Psoas muscle (tissue), 8 donors: Measurements from ENCODE around the gene PCCA. TPM values are rescaled to one million over a fixed set of nuclear protein-coding genes. Genes with fewer than 3 reads are reported as not detected.
A peak's percentile ranks its signal among the peaks of the same experiment; 100 is the strongest.
"Not testable (repeated sequence)": the region's sequence is repeated elsewhere in the genome, so short reads cannot be mapped to it uniquely, and the experiment has no call there.

Experiments used
- ATAC-seq, 4 donors: fragments of 200-7000 bp; cut with Tn5 transposase; one replicate each; pipeline ENCODE4 v1.9.1; 2020; ENCODE audit warnings: moderate library complexity in 3 of 4, mild to moderate bottlenecking in 2 of 4
- DNase-seq, 2 donors: peaks; one replicate each; pipeline ENCODE4 v3.0.0-alpha.2; 2020
- H3K27ac ChIP-seq: fragments of 200-600 bp; one replicate; pipeline ENCODE4 v1.8.0; 2022
- H3K27me3 ChIP-seq, 3 donors: fragments of 200-600 bp in 1 of 3; one replicate each; pipeline versions ENCODE4 v1.6.1 to v1.8.0; 2013 to 2022; ENCODE audit warnings: low read length in 2 of 3, mild to moderate bottlenecking in 2 of 3, moderate library complexity in 1 of 3; ENCODE audit not compliant: insufficient read depth in 3 of 3
- H3K36me3 ChIP-seq, 2 donors: fragments of 200-600 bp in 1 of 2; one replicate each; pipeline versions ENCODE4 v1.6.1 to v1.8.0; 2013 to 2022; ENCODE audit warnings: low read depth in 1 of 2, mild to moderate bottlenecking in 1 of 2, moderate library complexity in 1 of 2; ENCODE audit not compliant: insufficient read depth in 1 of 2
- H3K4me1 ChIP-seq: fragments of 200-600 bp; one replicate; pipeline ENCODE4 v1.8.0; 2022
- H3K4me3 ChIP-seq: fragments of 200-600 bp; one replicate; pipeline ENCODE4 v1.8.0; 2022; ENCODE audit warnings: mild to moderate bottlenecking
- H3K9me3 ChIP-seq: fragments of 200-600 bp; one replicate; pipeline ENCODE4 v1.8.0; 2022
- WGBS, 3 donors: extraction: QIAGEN DNeasy Blood & Tissue Kit; methylation state at CpG; one replicate each; pipeline versions ENCODE4 v1.1.6 to v1.1.7; 2013; 5-methylcytosine and 5-hydroxymethylcytosine counted together
- intact Hi-C, 2 donors: fragments of 100-400 bp; cut with DNase I; formaldehyde crosslinking; loops; one replicate each; pipeline versions ENCODE4 v1.11.0 to v1.14.2; 2022
- polyA plus RNA-seq, 3 donors: library from polyadenylated mRNA; stranded (reverse); fragments of 200-250 nt; gene quantifications; one replicate each; pipeline ENCODE4 v1.2.3, GENCODE V29; 2013
- total RNA-seq, 4 donors: library from RNA; stranded (reverse); fragmentation: NEBNext Ultra II Directional in 2 of 4; extraction: Animal tissue kit (Norgen Biotek cat#: 25700) in 2 of 4; gene quantifications; one replicate each; pipeline versions ENCODE4 v1.2.1 to v1.2.4, GENCODE V29; 2021 to 2023
- TF ChIP-seq, protein P1 (sequence below): fragments of 200-600 bp; IDR thresholded peaks from one replicate; pipeline ENCODE4 v1.8.0; 2022; ENCODE audit warnings: antibody characterized with exemption
- donor health status: healthy with polysubstance abuse.
- donor health status: DM: no; HTN: no; CAD: no; lungs with moderate emphysema.
- donor health status: Bipolar disorder and iron deficiency.
- donor health status: healthy.
- donor health status: DM: yes; HTN: yes; CAD: no.
- donor health status: DM: no; HTN: no; CAD: no.
- donor health status: DM: no; HTN: no; CAD: no.
- donor health status: DM: yes; HTN: yes; CAD: no.

PCCA gene
- total and polyA plus RNA-seq, 7 donors = 6.2 to 23.9 (median 13.3) TPM

DNA sequence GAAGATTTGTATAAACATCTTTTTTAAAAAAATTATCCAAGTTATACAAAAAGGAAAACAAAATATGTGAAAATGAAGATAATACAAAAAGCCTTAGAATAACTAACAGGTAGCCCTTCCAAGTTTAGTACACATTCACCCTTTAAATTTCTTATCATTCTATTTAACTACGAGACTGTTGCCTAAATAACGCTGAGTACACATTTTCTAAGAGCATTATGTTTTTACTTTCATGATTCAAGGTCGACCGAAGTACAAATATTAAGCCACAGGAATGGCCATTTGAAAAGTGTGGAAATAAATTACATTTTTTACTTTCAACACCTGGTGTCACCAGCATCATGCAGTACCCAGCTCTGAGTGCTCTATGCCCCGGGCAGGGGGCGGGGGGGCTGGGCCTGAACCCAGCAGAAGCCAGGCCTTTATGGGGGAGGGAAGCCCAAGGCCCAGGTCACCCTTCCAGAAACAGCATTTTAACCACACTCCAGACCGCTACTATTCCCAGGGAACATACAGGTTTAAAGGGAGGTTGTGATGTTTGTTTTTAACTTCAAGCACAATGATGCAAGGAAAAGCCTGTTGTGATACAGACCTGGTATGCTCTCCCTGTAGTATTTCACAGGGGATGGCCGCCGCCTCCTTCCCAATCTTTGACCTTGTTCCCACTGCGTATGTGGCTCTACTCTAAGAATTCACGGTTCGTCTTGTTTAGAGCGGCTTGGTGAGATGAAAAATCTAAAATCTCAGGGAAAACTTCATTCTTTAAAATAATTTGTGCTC lies 475.7 kb downstream of the PCCA start:
- intact Hi-C loops = no loop called here
- TF ChIP-seq, protein P1, sequence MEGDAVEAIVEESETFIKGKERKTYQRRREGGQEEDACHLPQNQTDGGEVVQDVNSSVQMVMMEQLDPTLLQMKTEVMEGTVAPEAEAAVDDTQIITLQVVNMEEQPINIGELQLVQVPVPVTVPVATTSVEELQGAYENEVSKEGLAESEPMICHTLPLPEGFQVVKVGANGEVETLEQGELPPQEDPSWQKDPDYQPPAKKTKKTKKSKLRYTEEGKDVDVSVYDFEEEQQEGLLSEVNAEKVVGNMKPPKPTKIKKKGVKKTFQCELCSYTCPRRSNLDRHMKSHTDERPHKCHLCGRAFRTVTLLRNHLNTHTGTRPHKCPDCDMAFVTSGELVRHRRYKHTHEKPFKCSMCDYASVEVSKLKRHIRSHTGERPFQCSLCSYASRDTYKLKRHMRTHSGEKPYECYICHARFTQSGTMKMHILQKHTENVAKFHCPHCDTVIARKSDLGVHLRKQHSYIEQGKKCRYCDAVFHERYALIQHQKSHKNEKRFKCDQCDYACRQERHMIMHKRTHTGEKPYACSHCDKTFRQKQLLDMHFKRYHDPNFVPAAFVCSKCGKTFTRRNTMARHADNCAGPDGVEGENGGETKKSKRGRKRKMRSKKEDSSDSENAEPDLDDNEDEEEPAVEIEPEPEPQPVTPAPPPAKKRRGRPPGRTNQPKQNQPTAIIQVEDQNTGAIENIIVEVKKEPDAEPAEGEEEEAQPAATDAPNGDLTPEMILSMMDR = no peak
- no peaks in the 10 kb centered on the region for H3K27me3 ChIP-seq
- H3K4me1 ChIP-seq = no peaks in the 10 kb centered on the region
- 83 to 86% (median 84%) methylated on average over 13 of the region's 13 CpGs for WGBS, 3 donors
- ATAC-seq (no peak), DNase-seq (no peak)
- H3K36me3 ChIP-seq = no peaks in the 10 kb centered on the region
- no peak overlapping the region for H3K27ac ChIP-seq
- H3K4me3 ChIP-seq = no peak overlapping the region
- no peaks in the 10 kb centered on the region for H3K9me3 ChIP-seq

DNA sequence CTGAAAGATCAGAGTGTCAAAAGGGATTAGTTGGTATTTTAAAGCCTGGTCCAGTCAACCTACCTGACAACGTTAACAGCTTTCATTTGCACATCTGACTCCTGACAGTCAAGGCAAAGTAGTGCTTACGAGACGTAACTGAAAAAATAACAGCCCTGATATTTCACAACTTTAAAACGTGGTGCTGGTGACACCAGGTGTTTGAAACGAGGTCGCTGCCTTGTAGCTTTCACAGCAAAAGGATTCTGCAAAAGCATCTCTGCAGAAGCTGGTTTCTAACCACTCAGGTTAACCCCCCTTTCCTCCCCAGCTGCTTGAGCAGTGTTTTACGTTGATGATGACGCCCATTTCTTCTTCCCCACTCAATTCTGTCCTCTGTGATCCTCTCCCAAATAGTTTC lies 476.4 kb downstream of the PCCA start:
- no peaks in the 10 kb centered on the region for H3K9me3 ChIP-seq

DNA sequence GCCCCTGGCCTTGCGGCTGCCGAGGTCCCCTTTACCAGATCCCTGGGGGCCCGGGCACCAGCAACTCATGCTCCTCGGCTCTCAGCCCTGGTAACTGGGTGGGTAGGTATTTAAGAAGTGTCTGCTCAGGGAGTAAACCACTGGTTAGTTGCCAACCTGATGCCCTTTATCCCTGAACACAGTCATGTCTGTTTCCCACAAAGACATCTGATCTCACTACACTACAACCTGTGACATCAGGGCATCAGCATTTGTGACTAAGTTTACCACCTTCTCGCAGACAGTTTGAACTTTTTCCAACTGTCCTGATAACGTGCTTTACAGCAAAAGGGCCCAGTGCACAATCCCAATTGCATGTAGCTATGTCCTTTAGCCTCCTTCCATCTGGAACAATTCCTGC lies 477.6 kb downstream of the PCCA start:
- ATAC-seq = peak; percentile 27 to 68 (median 42)
- Histone ChIP-seq H3K36me3 (no peaks in the 10 kb centered on the region), H3K4me1 (no peaks in the 10 kb centered on the region), H3K9me3 (no peaks in the 10 kb centered on the region), H3K27me3 (no peaks in the 10 kb centered on the region), H3K27ac (no peak overlapping the region), H3K4me3 (no peak overlapping the region)
- TF ChIP-seq, protein P1 = no peak
- 68 to 87% (median 77%) methylated on average over 6 of the region's 6 CpGs for WGBS, 3 donors
- no peak for DNase-seq
- intact Hi-C loops = no loop called here

More for the DNA sequence above, 476.4 kb downstream of the PCCA start:
- no peaks in the 10 kb centered on the region for H3K27me3 ChIP-seq
- H3K4me1 ChIP-seq = no peaks in the 10 kb centered on the region
- DNase-seq (no peak), ATAC-seq (no peak)
- TF ChIP-seq, protein P1 = no peak
- H3K4me3 ChIP-seq = no peak overlapping the region
- intact Hi-C loops = no loop called here
- 65 to 73% (median 69%) methylated on average over 8 of the region's 8 CpGs for WGBS, 3 donors
- H3K27ac ChIP-seq = no peak overlapping the region
- H3K36me3 ChIP-seq = no peaks in the 10 kb centered on the region

DNA sequence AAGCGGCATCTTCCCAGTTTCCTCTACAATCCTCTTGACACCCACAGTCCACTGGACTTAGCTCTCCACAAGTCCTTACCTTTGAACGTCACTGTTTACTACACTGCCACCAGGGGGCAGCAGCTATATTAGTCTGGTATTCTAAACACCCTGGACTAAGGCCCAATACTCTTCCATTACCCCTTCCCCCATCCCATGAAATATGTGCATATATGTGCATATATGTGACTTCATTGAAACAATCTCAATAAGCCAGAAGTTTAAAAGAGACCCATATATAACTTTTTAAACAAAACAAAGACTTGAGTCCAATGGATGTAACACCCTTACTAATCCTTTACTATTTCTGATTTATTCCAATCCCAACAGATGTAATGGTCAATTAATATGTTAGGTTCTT lies 484.2 kb downstream of the PCCA start:
- Histone ChIP-seq H3K27me3 (no peaks in the 10 kb centered on the region), H3K36me3 (no peaks in the 10 kb centered on the region), H3K9me3 (no peaks in the 10 kb centered on the region), H3K4me3 (no peak overlapping the region), H3K27ac (no peak overlapping the region), H3K4me1 (no peaks in the 10 kb centered on the region)
- DNase-seq (peak; percentile 51 to 68), ATAC-seq (peak; percentile 65 to 88 (median 72))
- intact Hi-C loops = loop anchor here in 1 of 2 donors (5.0 kb wide), 1 partner anchor 554 kb away; no protein-coding TSS in a partner anchor
- TF ChIP-seq, protein P1 = peak; percentile 73
- WGBS, 3 donors = 45 to 49% (median 45%) methylated on average over 2 of the region's 2 CpGs

DNA sequence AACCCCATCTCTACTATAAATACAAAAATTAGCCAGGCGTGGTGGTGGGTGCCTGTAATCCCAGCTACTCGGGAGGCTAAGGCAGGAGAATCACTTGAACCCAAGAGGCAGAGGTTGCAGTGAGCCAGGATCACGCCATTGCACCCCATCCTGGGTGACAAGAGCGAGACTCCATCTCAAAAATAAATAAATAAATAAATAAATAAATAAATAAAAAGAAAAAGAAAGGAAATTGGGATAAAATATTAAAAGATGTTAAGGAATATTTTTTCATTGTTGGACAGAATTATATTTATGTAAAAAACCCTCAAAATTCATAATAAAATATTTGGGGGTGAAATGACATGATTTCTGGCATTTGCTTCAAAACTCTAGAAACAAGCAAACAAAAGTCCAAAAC lies 488.3 kb downstream of the PCCA start:
- intact Hi-C loops, H3K9me3 ChIP-seq, H3K27me3 ChIP-seq, H3K27ac ChIP-seq, H3K4me1 ChIP-seq, H3K36me3 ChIP-seq, DNase-seq, H3K4me3 ChIP-seq, ATAC-seq: not testable (repeated sequence)
- WGBS, 3 donors = 96 to 100% (median 96%) methylated on average over 4 of the region's 4 CpGs

Other genes starting within 250 kb of the PCCA start
- gene ZIC5, start 117.3 kb upstream of the PCCA start, total RNA-seq = not detected
- not detected for gene ZIC5, start 117.3 kb upstream of the PCCA start, polyA plus RNA-seq
- not detected for gene ZIC2, start 107.3 kb upstream of the PCCA start, total RNA-seq
- gene ZIC2, start 107.3 kb upstream of the PCCA start, polyA plus RNA-seq = under 1 TPM in 2 of 3 donors, not detected in 1; 0.01 to 0.06 TPM